HCT116 (cell line): ENCODE results near the gene BPIFB3. TPM values are rescaled to one million over a fixed set of nuclear protein-coding genes. Genes with fewer than 3 reads are reported as not detected.

Source experiments
- ATAC-seq: fragments of 200-7000 bp; cut with Tn5 transposase; 2 replicates; pipeline ENCODE4 v1.9.1; 2020; ENCODE audit warnings: mild to moderate bottlenecking, moderate library complexity
- BruUV-seq: library from RNA; stranded (reverse); fragments of 400-500 nt; replicated peaks from 2 replicates; lab custom pipeline; 2021; lab: Mats Ljungman, UMichigan
- CTCF ChIA-PET: fragments of 300-600 bp; sonication (Branson Sonifier 250); formaldehyde crosslinking; loops from one replicate; lab custom pipeline; 2021; ENCODE audit warnings: antibody characterized with exemption; lab: Charles Lee
- POLR2A ChIA-PET: fragments of 300-600, 350-600 bp; sonication (Branson Sonifier 250); formaldehyde crosslinking; loops from one replicate; lab custom pipeline; 2021; ENCODE audit warnings: antibody characterized with exemption; lab: Charles Lee
- RAD21 ChIA-PET, 2 experiments: fragments of 300-600 bp; sonication (Branson Sonifier 250); formaldehyde crosslinking; loops; one replicate each; lab custom pipeline; 2023; ENCODE audit warnings: low total read pairs in 2 of 2; ENCODE audit not compliant: uncharacterized antibody in 2 of 2, unreplicated experiment in 2 of 2, low non-redundant PET in 1 of 2; lab: Charles Lee
- DNase-seq: peaks from one replicate; pipeline ENCODE4 v3.0.0-alpha.2; 2010; ENCODE audit warnings: low read depth, low spot score
- H2AFZ ChIP-seq: fragments of 200-600 bp; shearing (Covaris generic), sonication (generic); 2 replicates; pipeline ENCODE4 v1.6.1; 2017; ENCODE audit warnings: low read depth, mixed run types, mixed read lengths, antibody characterized with exemption, low read length; ENCODE audit not compliant: poor library complexity, severe bottlenecking
- H3K27ac ChIP-seq: 2 replicates; pipeline ENCODE4 v1.5.1; 2012; ENCODE audit warnings: low read depth, low read length
- H3K27me3 ChIP-seq: fragments of 200-600 bp; sonication (generic); 2 replicates; pipeline ENCODE4 v1.6.1; 2016; ENCODE audit warnings: mixed run types, low read length, mixed read lengths; ENCODE audit not compliant: insufficient read depth
- H3K36me3 ChIP-seq, 2 experiments: fragments of 200-500 bp in 1 of 2; fragments of 200-600 bp in 1 of 2; sonication (Bioruptor generic) in 1 of 2; sonication (generic) in 1 of 2; 2 replicates each; pipeline versions ENCODE4 v1.5.1 to v1.6.1; 2014 to 2016; ENCODE audit warnings: low read length in 2 of 2, inconsistent platforms in 1 of 2, mixed read lengths in 1 of 2, mixed run types in 1 of 2; ENCODE audit not compliant: insufficient read depth in 2 of 2, control insufficient read depth in 1 of 2
- H3K4me1 ChIP-seq, 2 experiments: fragments of 200-600 bp in 1 of 2; sonication (generic) in 1 of 2; 2 replicates each; pipeline versions ENCODE4 v1.5.1 to v1.6.1; 2012 to 2017; ENCODE audit warnings: low read length in 2 of 2, inconsistent platforms in 1 of 2, mild to moderate bottlenecking in 1 of 2, mixed read lengths in 1 of 2, mixed run types in 1 of 2, moderate library complexity in 1 of 2; ENCODE audit not compliant: insufficient read depth in 2 of 2, control insufficient read depth in 1 of 2
- H3K4me2 ChIP-seq: fragments of 200-600 bp; sonication (generic); 2 replicates; pipeline ENCODE4 v1.6.1; 2017; ENCODE audit warnings: mixed run types, low read length, mixed read lengths
- H3K4me3 ChIP-seq, 2 experiments: fragments of 200-600 bp in 1 of 2; sonication (generic) in 1 of 2; replicated peaks in 1 of 2; 2 replicates each; pipeline ENCODE4 v1.5.1; 2011 to 2016; ENCODE audit warnings: low read length in 2 of 2, control low read depth in 1 of 2, low read depth in 1 of 2, mild to moderate bottlenecking in 1 of 2, mixed read lengths in 1 of 2, mixed run types in 1 of 2
- H3K79me2 ChIP-seq: fragments of 200-600 bp; sonication (generic); 2 replicates; pipeline ENCODE4 v1.6.1; 2017; ENCODE audit warnings: mild to moderate bottlenecking, mixed run types, low read length, moderate library complexity, mixed read lengths; ENCODE audit not compliant: insufficient read depth
- H3K9ac ChIP-seq: fragments of 200-600 bp; sonication (generic); 2 replicates; pipeline ENCODE4 v1.6.1; 2016; ENCODE audit warnings: low read length, mixed read lengths
- H3K9me2 ChIP-seq: fragments of 200-600 bp; sonication (generic), shearing (Covaris generic); 2 replicates; pipeline ENCODE4 v1.6.1; 2017; ENCODE audit warnings: mixed run types, mild to moderate bottlenecking, moderate library complexity; ENCODE audit not compliant: insufficient read depth
- H3K9me3 ChIP-seq, 2 experiments: fragments of 200-500 bp in 1 of 2; fragments of 200-600 bp in 1 of 2; sonication (Bioruptor generic) in 1 of 2; sonication (generic) in 1 of 2; 2 replicates each; pipeline ENCODE4 v1.6.1; 2014 to 2017; ENCODE audit warnings: low read length in 2 of 2, mixed read lengths in 2 of 2, inconsistent platforms in 1 of 2, low read depth in 1 of 2, mild to moderate bottlenecking in 1 of 2, mixed run types in 1 of 2, moderate library complexity in 1 of 2; ENCODE audit not compliant: control insufficient read depth in 1 of 2, insufficient read depth in 1 of 2
- H4K20me1 ChIP-seq: fragments of 200-600 bp; sonication (generic), shearing (Covaris generic); 2 replicates; pipeline ENCODE4 v1.6.1; 2017; ENCODE audit warnings: mixed run types, mild to moderate bottlenecking, moderate library complexity; ENCODE audit not compliant: insufficient read depth
- FOSL1 ChIP-seq: IDR thresholded peaks from 2 replicates; pipeline ENCODE4 v1.6.1; 2012; ENCODE audit warnings: low read depth
- POLR2A ChIP-seq: IDR thresholded peaks from 2 replicates; pipeline ENCODE4 v1.7.0; 2011; ENCODE audit warnings: borderline replicate concordance; ENCODE audit not compliant: insufficient read depth, insufficient read length; ENCODE audit errors: extremely low read depth
- YY1 ChIP-seq: IDR thresholded peaks from 2 replicates; pipeline ENCODE4 v1.6.1; 2011; ENCODE audit warnings: low read length, low read depth, moderate library complexity, mild to moderate bottlenecking; ENCODE audit not compliant: insufficient replicate concordance; ENCODE audit errors: extremely low read depth
- ZNF274 ChIP-seq: fragments of 200-500 bp; sonication (Bioruptor generic); IDR thresholded peaks from 2 replicates; pipeline ENCODE4 v1.6.1; 2014; ENCODE audit warnings: mild to moderate bottlenecking, low read depth, low read length, inconsistent platforms
- intact Hi-C: fragments of 100-400 bp; cut with micrococcal nuclease; formaldehyde crosslinking; loops from 2 replicates; pipeline ENCODE4 v1.10.0; 2022
- total RNA-seq: library from RNA; stranded (reverse); gene quantifications from one replicate; pipeline ENCODE4 v1.2.1, GENCODE V29; 2021; ENCODE audit not compliant: unreplicated experiment
- TF ChIP-seq, protein P1 (sequence below), 3 experiments: fragments of 200-600 bp in 1 of 3; sonication (generic) in 1 of 3; IDR thresholded peaks in 2 of 3; conservative IDR thresholded peaks in 1 of 3; 2 replicates each; pipeline ENCODE4 v1.5.1; 2012 to 2017; ENCODE audit warnings: low read depth in 2 of 3, low read length in 2 of 3, antibody characterized with exemption in 1 of 3, borderline replicate concordance in 1 of 3, control low read depth in 1 of 3, mild to moderate bottlenecking in 1 of 3, mixed read lengths in 1 of 3, mixed run types in 1 of 3, moderate library complexity in 1 of 3; ENCODE audit not compliant: insufficient read depth in 1 of 3
- TF ChIP-seq, protein P2 (sequence below): IDR thresholded peaks from 2 replicates; pipeline ENCODE4 v1.6.1; 2012

The BPIFB3 gene
- total RNA-seq, 1 experiment from 2014 or later: not detected

DNA sequence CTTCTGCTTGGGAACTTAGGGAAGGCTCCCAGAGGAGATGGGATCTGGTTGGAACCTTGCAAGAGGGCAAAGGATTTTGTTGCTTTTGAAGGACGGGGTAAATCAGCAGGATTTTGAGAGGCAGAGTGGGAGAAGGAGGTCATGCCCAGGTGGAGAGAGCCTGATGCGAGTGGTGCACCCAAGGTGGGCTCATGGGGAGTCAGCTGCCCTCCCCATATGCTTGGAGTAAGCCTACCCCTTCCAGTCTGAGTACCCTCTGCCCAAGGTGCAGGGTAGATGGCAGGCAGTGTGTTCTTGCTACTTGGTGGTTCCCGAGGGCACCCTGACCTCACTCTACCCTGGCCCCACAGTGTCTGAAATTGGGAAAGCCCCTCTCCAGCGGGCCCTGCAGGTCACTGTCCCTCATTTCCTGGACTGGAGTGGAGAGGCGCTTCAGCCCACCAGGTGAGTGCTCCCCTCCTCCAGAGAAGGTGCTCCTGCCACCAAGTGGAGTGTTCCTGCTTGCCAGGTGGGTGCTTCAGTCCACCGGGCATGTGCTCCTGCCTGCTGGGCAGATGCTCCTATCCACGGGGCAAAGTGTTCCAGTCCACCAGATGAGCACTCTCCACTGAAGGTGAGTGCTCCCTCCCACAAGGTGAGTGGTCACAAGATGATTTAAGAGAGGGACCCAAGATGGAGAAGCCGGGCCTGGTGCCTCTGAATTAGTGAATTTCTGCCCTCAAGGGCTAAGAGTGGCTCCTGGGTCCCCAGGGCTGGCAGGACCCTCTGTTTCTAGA, 42.8 kb upstream of the BPIFB3 start:
- Histone ChIP-seq H2AFZ (no peak overlapping the region), H3K4me2 (no peak overlapping the region), H3K36me3 (no peaks in the 10 kb centered on the region), H3K9ac (no peak overlapping the region), H3K4me1 (no peaks in the 10 kb centered on the region), H3K27ac (no peak overlapping the region), H3K9me3 (no peaks in the 10 kb centered on the region), H4K20me1 (no peaks in the 10 kb centered on the region), H3K9me2 (no peaks in the 10 kb centered on the region), H3K79me2 (no peaks in the 10 kb centered on the region), H3K4me3 (no peak overlapping the region), H3K27me3 (peaks cover 13% of the 10 kb centered on the region; the same call in 1 of the 2 replicates)
- POLR2A ChIA-PET: no interaction called here
- intact Hi-C loops: no loop called here
- TF ChIP-seq FOSL1 (no peak), POLR2A (no peak), ZNF274 (no peak), YY1 (no peak)
- TF ChIP-seq, protein P1, sequence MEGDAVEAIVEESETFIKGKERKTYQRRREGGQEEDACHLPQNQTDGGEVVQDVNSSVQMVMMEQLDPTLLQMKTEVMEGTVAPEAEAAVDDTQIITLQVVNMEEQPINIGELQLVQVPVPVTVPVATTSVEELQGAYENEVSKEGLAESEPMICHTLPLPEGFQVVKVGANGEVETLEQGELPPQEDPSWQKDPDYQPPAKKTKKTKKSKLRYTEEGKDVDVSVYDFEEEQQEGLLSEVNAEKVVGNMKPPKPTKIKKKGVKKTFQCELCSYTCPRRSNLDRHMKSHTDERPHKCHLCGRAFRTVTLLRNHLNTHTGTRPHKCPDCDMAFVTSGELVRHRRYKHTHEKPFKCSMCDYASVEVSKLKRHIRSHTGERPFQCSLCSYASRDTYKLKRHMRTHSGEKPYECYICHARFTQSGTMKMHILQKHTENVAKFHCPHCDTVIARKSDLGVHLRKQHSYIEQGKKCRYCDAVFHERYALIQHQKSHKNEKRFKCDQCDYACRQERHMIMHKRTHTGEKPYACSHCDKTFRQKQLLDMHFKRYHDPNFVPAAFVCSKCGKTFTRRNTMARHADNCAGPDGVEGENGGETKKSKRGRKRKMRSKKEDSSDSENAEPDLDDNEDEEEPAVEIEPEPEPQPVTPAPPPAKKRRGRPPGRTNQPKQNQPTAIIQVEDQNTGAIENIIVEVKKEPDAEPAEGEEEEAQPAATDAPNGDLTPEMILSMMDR (IDR thresholded peaks at IDR 0.05 in 2 of 3, conservative IDR thresholded peaks at IDR 0.05 in 1 of 3; ENCODE audit: borderline replicate concordance in 1 of 3, insufficient read depth in 1 of 3, low read depth in 2 of 3, low read length in 2 of 3): no peak
- TF ChIP-seq, protein P2, sequence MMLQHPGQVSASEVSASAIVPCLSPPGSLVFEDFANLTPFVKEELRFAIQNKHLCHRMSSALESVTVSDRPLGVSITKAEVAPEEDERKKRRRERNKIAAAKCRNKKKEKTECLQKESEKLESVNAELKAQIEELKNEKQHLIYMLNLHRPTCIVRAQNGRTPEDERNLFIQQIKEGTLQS: no peak
- BruUV-seq: no TSS peak
- DNase-seq: no peak
- no peak for ATAC-seq
- RAD21 ChIA-PET: no interaction called here
- CTCF ChIA-PET: no interaction called here
